ENCODE results near the gene CC2D1B.

CC2D1B gene

GRCh38 chr1:52352690-52353089 is 13.3 kb downstream of the CC2D1B start:
- H3K4me3 ChIP-seq (ENCODE audit: low read depth, low read length): no peak overlapping the region
- TF ChIP-seq, protein P1, sequence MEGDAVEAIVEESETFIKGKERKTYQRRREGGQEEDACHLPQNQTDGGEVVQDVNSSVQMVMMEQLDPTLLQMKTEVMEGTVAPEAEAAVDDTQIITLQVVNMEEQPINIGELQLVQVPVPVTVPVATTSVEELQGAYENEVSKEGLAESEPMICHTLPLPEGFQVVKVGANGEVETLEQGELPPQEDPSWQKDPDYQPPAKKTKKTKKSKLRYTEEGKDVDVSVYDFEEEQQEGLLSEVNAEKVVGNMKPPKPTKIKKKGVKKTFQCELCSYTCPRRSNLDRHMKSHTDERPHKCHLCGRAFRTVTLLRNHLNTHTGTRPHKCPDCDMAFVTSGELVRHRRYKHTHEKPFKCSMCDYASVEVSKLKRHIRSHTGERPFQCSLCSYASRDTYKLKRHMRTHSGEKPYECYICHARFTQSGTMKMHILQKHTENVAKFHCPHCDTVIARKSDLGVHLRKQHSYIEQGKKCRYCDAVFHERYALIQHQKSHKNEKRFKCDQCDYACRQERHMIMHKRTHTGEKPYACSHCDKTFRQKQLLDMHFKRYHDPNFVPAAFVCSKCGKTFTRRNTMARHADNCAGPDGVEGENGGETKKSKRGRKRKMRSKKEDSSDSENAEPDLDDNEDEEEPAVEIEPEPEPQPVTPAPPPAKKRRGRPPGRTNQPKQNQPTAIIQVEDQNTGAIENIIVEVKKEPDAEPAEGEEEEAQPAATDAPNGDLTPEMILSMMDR (IDR thresholded peaks at IDR 0.05; ENCODE audit: low read depth, low read length): no peak

DNA sequence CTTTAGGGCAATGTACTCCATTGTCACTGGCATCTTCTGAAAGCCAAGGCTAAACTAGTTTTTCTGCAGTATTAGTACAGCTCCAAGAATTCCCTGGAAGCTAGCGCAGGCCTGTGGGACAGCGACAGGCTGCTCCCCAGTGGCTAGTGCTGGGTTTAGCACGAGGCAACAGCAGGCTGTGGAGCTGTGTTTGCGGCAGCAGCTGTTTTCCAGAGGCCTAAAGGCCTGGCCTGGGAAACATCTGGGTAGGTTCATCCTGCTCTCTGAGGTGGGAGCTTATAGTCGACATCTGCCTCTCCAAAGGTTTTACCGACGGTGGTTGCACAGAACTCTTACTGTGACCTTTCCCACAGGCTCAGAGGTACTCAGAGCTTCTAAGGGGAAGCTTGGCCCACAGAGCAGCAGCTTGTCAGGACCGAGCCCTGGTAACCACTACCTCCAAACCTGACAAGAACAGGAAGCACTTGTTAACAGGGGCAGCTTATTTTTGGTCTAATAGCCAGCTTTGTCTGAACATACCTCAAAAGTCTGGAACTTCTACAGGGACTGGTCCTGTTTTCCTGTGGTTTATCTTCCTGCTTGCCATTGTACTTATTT is 17.2 kb downstream of the CC2D1B start:
- TF ChIP-seq, protein P1 (IDR thresholded peaks at IDR 0.05; ENCODE audit: low read depth, low read length): peak; percentile 40
- no peak overlapping the region for H3K4me3 ChIP-seq (ENCODE audit: low read depth, low read length)

DNA sequence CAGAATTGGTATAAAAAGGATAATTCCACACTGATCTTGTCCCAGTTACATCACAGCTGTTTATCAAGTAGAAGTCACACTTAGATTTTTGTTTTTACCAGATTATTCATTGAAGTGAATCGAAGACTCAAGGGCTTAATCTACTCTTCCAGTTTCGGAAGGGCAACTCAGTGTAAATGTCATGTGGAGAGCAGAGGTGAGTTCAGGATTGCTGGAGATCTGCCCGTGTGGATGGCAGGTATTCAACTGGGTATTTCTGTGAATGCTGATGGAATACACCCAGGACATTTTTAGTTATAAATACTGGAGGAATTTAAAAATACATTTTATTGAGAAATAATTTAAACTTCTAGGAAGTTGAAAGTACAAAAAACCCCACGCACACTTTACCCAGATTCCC is 19.4 kb downstream of the CC2D1B start:
- H3K4me3 ChIP-seq (ENCODE audit: low read depth, low read length): no peak overlapping the region
- TF ChIP-seq, protein P1 (IDR thresholded peaks at IDR 0.05; ENCODE audit: low read depth, low read length): no peak

DNA sequence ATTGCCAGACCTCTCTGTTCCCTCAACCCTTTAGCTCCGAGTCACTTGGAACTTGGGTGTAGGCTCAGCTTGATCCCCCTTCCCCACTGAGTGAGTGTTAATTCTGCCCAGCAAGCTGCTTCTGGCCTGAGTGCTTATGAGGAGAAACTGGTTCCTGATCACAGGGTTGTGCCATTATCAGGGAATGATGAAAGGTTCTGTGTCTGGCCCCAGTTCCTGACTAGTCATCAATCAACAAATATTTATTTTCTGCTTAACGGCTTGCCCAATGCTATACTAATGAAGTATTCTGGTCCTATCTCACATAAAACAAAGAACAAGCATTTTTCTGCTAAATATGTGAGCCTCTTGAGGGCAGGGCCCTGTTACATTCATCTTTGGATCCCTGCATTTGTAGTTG is 20.8 kb downstream of the CC2D1B start:
- TF ChIP-seq, protein P1 (IDR thresholded peaks at IDR 0.05; ENCODE audit: low read depth, low read length): no peak

DNA sequence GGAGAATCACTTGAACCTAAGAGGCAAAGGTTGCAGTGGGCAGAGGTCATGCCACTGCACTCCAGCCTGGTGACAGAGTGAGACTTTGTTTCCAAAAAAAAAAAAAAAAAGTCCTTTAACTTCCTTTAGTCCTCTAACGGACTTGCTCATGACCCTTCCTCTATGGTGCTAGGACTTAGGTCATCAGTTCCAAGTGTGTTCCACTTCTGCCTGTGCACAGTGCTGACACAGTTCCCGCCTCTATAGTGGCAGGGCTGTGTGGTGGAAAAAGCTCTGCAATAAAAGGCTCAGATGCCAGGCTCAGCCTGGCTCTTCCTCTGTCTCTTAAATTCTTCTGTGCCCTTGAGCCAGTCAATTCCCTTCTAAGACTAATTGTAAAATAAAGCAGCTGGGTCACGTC is 22.0 kb downstream of the CC2D1B start:
- H3K4me3 ChIP-seq (ENCODE audit: low read depth, low read length): no peak overlapping the region
- TF ChIP-seq, protein P1 (IDR thresholded peaks at IDR 0.05; ENCODE audit: low read depth, low read length): no peak

More for the DNA sequence above, 20.8 kb downstream of the CC2D1B start:
- H3K4me3 ChIP-seq (ENCODE audit: low read depth, low read length): no peak overlapping the region

GRCh38 chr1:52341655-52342260 is 24.2 kb downstream of the CC2D1B start:
- TF ChIP-seq, protein P1 (IDR thresholded peaks at IDR 0.05; ENCODE audit: low read depth, low read length): no peak

GRCh38 chr1:52337439-52337838 is 28.6 kb downstream of the CC2D1B start:
- TF ChIP-seq, protein P1 (IDR thresholded peaks at IDR 0.05; ENCODE audit: low read depth, low read length): no peak
- H3K4me3 ChIP-seq (ENCODE audit: low read depth, low read length): no peak overlapping the region

More at GRCh38 chr1:52341655-52342260, 24.2 kb downstream of the CC2D1B start:
- H3K4me3 ChIP-seq (ENCODE audit: low read depth, low read length): no peak overlapping the region

Measured in WI38 (cell line).